HG03378 (cell line): ENCODE data around the gene SALL3.
"Not testable (repeated sequence)": the region's sequence is repeated elsewhere in the genome, so short reads cannot be mapped to it uniquely, and the experiment has no call there.

Experiments used
- ATAC-seq: cut with Tn5 transposase; IDR thresholded peaks from one replicate; pipeline ENCODE4 v1.9.1; 2021; ENCODE audit warnings: mild to moderate bottlenecking, moderate library complexity; ENCODE audit not compliant: unreplicated experiment

The SALL3 gene

GRCh38 chr18:78979730-78980278 lies at the start of gene SALL3:
TSS of gene SALL3 (plus strand) at chr18:78979818. CDS start at chr18:78980275, 457 bp downstream.
- ATAC-seq = no peak

- ATAC-seq = no peak
Observed at GRCh38 chr18:78932281-78932680, 47.3 kb upstream of the SALL3 start.

- no peak for ATAC-seq
Observed at GRCh38 chr18:78934003-78934402, 45.6 kb upstream of the SALL3 start.

GRCh38 chr18:78934551-78935225 lies 44.9 kb upstream of the SALL3 start:
- ATAC-seq = no peak

GRCh38 chr18:78935406-78935805 lies 44.2 kb upstream of the SALL3 start:
- no peak for ATAC-seq

- no peak for ATAC-seq
Observed at GRCh38 chr18:78936251-78937005, 43.2 kb upstream of the SALL3 start.

GRCh38 chr18:78937166-78937565 lies 42.5 kb upstream of the SALL3 start:
- no peak for ATAC-seq

- no peak for ATAC-seq
Observed at GRCh38 chr18:78939105-78939504, 40.5 kb upstream of the SALL3 start.

GRCh38 chr18:78939734-78940494 lies 39.7 kb upstream of the SALL3 start:
- no peak for ATAC-seq

- not testable (repeated sequence) for ATAC-seq
Observed at GRCh38 chr18:78942236-78942635, 37.4 kb upstream of the SALL3 start.

- ATAC-seq = no peak
Observed at GRCh38 chr18:78945628-78946027, 34.0 kb upstream of the SALL3 start.

GRCh38 chr18:78947291-78947690 lies 32.3 kb upstream of the SALL3 start:
- ATAC-seq = no peak

- no peak for ATAC-seq
Observed at GRCh38 chr18:78948221-78948620, 31.4 kb upstream of the SALL3 start.

- ATAC-seq = no peak
Observed at GRCh38 chr18:78948707-78949106, 30.9 kb upstream of the SALL3 start.

GRCh38 chr18:78949216-78949615 lies 30.4 kb upstream of the SALL3 start:
- no peak for ATAC-seq

- ATAC-seq = no peak
Observed at GRCh38 chr18:78950386-78950785, 29.2 kb upstream of the SALL3 start.

- no peak for ATAC-seq
Observed at GRCh38 chr18:78953566-78953965, 26.1 kb upstream of the SALL3 start.

- no peak for ATAC-seq
Observed at GRCh38 chr18:78955051-78955450, 24.6 kb upstream of the SALL3 start.

GRCh38 chr18:78957140-78957539 lies 22.5 kb upstream of the SALL3 start:
- ATAC-seq = no peak

- ATAC-seq = no peak
Observed at GRCh38 chr18:78960709-78961108, 18.9 kb upstream of the SALL3 start.

- ATAC-seq = no peak
Observed at GRCh38 chr18:78962098-78962497, 17.5 kb upstream of the SALL3 start.
